ENCODE results near the gene CHL1. TPM values are rescaled to one million over a fixed set of nuclear protein-coding genes. Genes with fewer than 3 reads are reported as not detected.

Gene CHL1
- polyA plus RNA-seq, 4 donors, result 11.0 to 24.0 (median 17.4) TPM

DNA sequence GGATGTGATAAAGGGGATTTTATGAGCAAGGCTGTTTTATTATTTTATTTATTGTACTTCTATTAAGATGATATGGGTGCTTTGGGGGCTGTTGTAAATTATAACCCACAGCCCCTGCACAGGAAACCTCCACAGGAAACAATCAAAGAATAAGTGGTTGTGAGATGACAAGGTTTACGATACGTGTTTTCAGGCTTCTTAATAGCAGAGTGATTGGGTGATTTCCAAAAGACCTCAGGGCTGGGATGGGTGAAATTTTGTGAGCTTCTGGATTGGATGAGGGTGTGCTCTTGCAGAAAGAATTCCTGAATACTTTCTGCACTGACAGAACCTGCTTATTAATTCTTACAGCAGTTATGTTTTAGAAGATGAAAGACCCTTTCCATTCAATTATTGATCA is 21.4 kb downstream of the CHL1 start:
- DNase-seq (ENCODE audit: low read depth in 4 of 4, low spot score in 3 of 4), result no peak

DNA sequence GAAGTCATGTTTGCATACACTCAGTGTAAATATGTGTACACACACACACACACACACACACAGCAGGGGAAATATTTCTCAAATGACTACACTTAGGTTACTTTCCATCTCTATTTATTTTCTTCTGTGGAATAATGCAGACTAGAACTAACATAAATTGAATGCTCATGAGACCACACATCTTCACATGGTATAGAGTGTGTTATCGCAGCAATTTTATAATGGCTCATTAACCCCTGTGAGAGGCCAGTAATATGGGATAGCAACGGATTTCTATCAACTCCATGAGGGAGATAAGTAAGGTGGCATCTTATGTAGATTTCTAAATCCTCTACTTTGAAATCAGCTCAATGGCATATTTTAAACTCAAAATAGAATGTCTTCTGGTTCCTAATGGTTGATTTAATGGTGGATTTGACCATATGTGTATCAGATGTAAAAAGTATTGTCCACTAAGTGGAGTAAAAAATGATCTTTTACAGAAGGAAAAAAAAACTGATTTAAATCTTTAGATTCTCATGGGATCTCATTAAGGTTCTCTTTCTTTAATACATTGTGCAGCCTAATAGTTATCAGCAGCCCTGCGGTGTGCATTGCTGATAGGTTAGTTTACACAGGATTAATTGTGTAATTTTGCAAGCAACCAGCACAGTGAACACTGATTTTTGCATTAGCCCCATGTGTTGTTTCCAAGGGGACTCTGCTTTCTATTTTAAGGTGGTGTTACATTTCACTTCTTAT is 32.0 kb downstream of the CHL1 start:
- DNase-seq (ENCODE audit: low read depth in 4 of 4, low spot score in 3 of 4), result no peak

DNA sequence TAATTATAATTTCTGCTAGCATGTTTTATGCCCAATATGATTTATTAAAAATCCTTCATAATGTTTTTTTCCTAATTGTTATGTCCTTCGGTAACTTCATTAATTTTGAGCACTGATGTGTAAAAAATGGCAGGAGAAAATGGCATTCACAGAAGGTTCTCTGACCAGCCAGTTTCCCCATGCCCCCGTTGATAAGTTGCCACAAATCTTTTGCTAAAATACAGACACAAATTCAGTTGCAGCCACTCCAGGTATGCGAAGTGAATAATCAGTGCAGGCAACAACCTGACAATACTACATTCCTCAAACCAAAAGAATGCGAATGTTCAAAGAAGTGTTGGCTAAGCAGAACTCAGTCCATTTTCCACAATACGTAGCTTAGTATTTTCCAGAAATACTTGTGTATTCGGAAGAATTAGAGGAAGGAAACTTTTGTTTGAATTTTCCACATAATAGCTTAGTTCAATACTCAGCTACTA is 32.7 kb downstream of the CHL1 start:
- no peak for DNase-seq (ENCODE audit: low read depth in 4 of 4, low spot score in 3 of 4)

DNA sequence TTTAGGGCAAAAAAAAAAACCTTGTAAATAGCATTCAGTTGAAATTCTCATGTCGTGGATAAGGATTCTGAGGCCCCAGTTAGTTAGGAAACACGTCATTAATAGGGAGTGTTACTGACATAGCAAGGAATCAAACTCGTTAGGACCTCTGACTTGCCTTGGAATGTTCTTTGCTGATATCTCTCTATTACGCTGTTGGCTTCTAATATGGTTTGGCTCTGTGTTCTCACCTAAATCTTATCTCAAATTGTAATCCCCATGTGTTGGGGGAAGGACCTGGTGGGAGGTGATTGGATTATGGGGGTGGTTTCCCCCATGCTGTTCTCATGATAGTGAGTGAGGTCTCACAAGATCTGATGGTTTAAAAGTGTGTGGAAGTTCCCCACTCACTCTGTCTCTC is 40.3 kb downstream of the CHL1 start:
- no peak for DNase-seq (ENCODE audit: low read depth in 4 of 4, low spot score in 3 of 4)

DNA sequence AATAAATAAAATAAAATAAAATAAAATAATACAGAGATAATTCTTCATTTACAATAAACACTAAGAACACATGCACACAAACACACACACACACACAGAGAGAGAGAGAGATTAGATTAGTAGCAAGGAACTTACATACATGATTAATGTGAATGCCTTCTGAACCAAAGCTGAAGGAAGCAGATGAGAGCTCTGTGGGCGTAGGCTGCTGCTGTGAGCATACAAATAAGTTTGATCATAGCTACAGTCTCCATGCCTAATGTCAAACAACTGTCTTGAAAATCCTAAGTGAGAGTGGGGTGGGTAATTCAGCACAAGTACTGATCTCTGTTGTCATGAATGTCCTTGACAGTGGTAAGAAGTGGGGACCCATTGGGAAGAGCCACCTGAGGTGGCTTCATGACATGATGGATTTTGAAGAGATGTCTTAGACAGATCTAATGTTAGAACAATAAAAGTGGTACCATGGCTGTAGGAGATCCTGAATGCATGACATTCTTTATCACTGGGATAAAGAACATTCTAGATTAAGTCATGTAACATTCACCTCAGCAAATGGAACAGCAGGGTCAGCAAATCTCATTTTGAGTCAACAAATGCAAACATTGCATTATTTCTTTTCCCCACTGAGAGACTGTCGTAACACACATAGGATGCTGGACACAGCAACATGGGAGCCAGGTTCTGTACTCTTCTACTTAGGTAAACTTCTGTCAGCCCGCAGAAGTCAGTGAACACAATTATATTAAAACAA is 46.2 kb downstream of the CHL1 start:
- DNase-seq (ENCODE audit: low read depth in 4 of 4, low spot score in 3 of 4), result no peak

DNA sequence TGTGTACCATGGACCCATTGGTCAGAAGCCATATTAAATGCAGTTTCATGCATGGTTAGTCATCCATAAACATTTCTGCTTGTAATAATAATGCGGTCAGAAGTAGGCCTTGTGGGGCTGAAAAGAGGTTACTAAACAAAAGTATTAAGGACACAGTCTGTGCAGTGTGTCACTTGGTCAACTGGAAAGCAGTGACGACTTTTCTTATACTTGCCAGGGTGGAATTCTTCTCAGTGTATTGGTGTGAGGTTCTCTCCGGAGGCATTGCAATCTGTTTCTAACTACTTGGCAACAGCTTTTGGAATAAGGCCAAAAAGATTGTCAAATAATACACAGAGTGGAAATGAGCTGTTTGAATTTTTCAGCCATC is 46.8 kb downstream of the CHL1 start:
- DNase-seq (ENCODE audit: low read depth in 4 of 4, low spot score in 3 of 4), result peak in 1 of 4 donors; percentile 5

DNA sequence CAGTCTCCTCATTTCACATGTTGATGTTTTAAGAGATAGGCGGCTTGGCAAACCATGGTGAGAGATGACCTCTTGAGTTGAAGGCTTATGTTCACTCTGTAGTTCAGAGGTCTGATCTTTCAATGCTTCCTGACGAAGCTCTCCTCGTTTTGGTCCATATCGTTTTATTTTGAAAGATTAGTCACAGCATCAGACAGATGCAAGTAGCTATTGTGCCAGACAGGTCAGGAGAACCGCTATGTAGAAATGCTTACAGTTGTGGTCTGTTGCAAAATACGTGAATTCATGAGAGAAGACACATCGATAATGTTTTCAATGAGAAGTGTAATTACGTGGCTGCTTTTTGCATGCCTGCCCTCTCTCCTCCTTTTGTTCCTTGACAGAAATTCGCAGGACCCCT is 47.5 kb downstream of the CHL1 start:
- no peak for DNase-seq (ENCODE audit: low read depth in 4 of 4, low spot score in 3 of 4)

DNA sequence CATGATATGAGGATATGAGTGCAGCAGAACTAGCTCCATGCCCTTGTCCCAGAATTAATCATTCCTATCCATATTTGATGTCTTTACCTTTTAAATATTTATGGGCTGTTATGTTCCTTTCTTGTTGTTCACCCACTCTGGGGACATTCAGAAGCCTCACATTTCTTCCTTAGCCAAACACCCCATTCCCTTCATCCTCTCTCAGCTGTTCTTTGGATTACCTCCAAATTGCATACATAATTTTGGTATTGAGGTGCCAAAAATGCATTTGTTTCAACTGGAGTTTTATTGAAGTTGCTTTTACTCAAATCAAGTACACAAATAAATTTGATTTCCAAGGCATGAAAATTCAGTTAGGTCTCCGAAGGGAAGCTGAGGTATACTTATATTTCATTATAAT is 51.4 kb downstream of the CHL1 start:
- DNase-seq (ENCODE audit: low read depth in 4 of 4, low spot score in 3 of 4), result no peak

DNA sequence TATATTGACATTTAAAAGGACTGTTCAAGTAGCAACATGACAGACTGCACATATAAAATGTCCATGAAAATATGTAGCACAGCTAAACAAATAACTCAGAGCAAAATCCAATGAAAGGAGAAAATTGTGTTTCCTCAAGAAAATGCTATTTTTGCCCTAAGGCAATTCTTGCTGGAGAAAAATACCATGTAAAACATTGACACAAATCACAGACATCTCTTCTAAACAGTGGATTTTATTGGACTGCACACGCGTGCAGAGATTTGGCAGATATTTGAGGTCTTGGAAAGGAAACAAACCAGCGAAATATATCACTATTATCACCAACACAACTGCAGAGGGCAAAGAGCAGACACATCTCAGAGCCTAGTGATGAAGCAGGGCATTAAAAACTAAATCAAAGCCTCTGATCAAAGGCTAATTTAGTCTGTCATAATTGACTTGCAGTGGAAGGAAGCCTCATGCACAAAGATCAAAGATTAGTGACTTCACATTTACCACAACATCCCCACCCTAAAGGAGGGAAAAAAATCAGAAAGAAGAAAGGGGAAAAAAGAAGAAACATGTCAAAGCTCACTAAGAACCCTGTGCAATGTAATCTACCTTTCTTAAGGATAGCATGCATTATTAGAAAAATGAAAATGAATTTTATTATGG is 52.4 kb downstream of the CHL1 start:
- no peak for DNase-seq (ENCODE audit: low read depth in 4 of 4, low spot score in 3 of 4)

DNA sequence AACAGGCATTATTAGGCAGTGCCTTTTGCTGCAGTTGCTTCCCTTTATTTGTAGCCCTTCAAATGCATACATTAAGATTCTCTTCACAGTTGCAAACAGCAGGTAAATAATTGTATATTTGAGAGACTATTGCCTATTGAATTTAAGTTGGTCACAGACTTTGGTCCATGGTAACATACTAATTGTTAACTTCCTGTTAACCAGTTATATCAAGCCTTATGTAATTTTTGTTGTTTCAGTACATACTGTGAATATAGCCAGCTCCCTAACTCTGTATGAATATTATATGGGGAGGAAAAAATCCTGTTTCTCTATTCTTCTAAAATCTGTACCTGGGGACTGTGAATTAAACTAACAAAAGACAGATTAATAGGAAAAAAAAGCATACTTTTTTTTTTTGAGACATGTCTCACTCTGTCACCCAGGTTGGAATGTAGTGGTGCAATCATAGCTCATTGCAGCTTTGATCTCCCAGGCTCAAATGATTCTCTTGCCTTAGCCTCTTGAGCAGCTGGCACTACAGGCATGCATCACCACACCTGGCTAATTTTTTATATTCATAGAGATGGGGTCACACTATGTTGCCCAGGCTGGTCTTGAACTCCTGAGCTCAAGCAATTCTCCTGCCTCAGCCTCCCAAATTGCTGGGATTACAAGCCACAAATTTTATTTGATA is 53.2 kb downstream of the CHL1 start:
- DNase-seq (ENCODE audit: low read depth in 4 of 4, low spot score in 3 of 4), result no peak

DNA sequence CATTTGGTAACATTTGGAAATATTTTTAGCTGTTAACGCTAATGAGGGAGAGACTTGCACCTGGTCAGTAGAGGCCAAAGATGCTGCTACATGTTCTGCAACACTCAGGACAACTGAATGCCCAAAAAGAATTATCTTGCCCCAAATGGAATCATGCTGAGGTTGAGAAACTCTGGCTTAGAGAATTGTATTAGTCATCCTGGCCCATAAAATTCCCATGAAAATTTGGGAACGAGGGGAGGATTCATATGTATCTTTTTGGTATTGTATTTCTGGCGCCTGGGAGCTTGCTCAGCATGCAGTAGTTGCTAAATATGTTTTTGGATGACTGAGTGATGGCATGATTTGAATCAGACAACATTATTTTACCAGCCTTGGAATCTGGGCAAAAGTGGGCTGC is 59.9 kb downstream of the CHL1 start:
- no peak for DNase-seq (ENCODE audit: low read depth in 4 of 4, low spot score in 3 of 4)

DNA sequence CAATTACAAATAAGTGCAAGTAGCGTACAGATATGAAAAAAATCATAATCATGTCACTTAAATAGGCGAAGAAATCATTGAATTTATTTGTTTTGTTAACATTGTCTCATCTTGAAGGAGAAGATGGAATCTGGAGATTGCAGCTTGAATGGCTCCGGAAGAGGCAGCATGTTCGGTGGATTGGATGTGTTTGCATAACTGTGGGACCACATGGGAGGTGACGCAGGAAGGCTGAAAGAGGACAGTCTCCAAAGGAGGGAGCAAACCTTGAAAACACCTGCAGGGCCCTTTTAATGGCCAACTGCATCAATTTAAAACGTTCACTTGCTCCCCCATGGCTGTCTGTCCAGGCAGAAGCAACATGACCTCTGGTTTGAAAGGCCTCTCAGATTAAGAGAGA is 61.3 kb downstream of the CHL1 start:
- DNase-seq (ENCODE audit: low read depth in 4 of 4, low spot score in 3 of 4), result no peak

DNA sequence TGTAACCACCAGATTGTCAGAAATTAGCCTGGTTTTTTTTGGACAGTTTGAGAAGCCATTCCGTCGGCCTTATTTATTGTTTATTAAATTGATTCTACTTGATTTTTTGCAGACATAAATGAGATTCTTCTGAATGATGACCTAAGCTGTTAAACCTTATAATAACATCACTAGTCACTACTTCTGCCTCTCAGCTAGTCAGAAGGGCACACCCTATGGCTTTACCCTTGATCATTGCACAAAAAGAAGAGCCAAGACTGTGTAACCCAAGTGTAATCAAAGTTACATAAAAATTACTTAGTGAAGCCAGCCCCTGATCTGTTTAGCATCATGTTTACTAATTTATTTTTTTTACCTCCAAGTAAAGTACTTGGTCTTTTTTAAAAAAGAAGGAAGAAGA is 64.3 kb downstream of the CHL1 start:
- DNase-seq (ENCODE audit: low read depth in 4 of 4, low spot score in 3 of 4), result no peak

DNA sequence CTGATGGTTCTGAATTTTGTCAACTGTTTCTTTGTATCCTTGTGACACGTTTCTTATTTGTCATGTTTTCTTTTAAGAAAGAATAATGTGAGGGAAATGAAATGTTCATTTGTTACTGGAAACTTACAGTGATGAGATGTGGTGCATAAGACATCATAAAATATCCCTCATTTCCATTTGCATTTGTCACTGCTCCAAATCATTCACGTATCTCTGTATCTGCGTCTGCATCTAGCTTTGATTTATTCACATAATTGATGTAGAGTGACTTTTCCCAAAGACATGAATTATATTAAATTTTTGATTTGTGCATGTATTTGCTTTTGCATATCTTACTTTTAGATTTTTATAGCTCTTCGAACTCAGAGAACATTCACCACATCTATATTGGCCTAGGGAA is 66.8 kb downstream of the CHL1 start:
- no peak for DNase-seq (ENCODE audit: low read depth in 4 of 4, low spot score in 3 of 4)

DNA sequence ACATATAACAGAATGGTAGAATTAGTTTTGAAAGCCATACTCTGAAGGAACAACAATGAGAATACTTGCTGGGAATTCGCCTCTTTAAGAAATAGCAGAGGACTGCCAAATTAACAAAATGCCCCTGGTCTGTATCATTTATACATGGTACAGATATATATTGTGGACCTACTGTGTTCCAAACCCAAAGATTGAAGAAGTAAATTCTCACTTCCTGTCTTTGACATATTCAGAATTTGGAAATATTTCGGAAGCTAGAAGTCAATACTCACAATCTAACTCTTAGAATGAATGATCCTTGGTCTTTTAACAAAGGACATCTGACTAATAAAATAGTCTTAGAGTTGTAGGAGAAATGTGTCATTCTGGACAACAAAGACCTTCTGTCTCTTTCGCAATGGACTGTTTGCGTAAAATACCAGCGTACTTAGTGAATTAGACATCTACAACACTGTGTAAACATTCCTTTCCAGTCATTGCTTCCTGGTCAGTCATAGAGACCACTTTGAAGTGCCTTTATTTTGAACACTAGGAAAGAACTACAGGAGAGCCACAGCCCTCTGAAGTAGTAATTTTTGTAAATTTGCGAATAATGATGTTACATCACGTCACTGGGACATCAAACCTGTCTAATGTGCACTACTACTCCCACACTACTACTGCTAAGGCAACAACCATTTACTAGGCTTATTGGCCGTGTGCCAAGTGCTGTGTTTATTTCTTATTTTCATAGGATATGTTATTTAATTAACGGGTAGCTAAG is 68.0 kb downstream of the CHL1 start:
- no peak for DNase-seq (ENCODE audit: low read depth in 4 of 4, low spot score in 3 of 4)

DNA sequence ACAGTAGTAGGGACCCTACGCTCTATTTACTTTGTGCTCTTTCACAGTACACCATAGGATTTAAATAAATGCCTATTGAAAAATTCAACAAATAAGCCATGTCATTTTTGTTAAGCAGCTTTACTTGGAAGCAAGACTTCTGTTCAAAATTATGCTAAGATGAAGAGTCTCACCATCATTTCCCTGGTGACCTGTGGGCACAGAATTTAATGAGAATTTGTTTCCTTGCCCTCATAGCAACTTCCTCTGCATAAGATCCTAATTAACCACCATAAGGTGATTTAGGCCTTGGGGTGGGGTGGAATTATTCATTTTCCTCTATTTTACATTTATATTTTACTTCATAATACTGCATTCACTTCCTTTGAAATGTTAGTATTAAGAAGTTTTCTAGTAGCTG is 70.5 kb downstream of the CHL1 start:
- DNase-seq (ENCODE audit: low read depth in 4 of 4, low spot score in 3 of 4), result no peak

DNA sequence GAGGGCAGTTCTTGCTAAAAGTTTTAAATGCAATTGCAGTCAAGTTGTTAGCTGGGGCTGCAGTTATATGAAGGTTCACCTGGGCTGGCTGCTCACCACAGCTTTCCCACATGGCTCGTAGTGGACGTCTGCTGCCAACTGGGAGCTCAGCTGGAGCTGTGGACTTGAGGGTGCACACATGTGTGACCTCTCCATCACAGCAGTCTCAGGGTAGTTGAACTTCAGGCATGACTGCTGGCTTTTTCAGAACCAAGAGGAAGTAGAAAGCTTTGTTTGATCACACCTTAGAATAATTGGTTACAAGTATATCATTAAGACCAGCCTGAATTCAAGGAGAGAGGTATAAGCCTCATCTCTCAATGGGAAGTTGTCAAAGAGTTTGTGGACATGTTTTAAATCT is 74.1 kb downstream of the CHL1 start:
- no peak for DNase-seq (ENCODE audit: low read depth in 4 of 4, low spot score in 3 of 4)

DNA sequence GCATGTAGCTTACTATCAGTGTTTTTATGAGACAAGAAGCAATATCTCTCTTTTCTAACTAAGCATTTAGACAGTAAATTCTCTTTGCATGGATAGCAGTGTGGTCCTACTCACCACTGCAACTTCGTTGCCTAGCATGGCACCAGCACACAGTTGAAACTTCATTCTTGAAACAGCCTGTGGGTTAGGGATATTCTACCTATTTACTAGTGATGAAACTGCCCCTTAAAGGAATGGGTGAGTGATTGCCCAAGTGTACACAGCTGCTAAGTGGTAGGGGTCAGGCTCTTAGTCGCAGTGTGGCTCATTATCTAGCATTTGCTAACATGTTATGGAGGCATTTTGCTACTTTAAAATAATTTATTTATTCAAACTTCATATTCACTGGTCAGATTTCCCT is 78.4 kb downstream of the CHL1 start:
- no peak for DNase-seq (ENCODE audit: low read depth in 4 of 4, low spot score in 3 of 4)

DNA sequence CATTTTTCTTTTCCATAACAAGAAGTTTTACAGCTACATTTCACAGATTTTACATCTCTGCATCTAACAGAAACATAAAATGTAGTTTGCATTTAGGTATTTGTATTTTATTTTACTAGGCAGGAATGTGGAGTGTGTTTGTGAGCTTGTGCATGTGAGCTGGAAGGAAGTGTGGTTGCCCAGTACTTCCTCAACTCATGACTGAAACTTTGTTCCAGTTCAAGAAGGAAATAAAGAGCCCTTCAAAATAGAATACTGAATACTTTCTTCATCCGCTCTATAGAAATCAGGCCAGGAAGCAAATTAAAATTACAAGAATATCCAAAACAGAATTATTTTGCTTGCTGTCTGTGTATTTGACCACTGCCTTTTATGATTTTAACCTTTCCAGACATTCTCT is 81.3 kb downstream of the CHL1 start:
- no peak for DNase-seq (ENCODE audit: low read depth in 4 of 4, low spot score in 3 of 4)

DNA sequence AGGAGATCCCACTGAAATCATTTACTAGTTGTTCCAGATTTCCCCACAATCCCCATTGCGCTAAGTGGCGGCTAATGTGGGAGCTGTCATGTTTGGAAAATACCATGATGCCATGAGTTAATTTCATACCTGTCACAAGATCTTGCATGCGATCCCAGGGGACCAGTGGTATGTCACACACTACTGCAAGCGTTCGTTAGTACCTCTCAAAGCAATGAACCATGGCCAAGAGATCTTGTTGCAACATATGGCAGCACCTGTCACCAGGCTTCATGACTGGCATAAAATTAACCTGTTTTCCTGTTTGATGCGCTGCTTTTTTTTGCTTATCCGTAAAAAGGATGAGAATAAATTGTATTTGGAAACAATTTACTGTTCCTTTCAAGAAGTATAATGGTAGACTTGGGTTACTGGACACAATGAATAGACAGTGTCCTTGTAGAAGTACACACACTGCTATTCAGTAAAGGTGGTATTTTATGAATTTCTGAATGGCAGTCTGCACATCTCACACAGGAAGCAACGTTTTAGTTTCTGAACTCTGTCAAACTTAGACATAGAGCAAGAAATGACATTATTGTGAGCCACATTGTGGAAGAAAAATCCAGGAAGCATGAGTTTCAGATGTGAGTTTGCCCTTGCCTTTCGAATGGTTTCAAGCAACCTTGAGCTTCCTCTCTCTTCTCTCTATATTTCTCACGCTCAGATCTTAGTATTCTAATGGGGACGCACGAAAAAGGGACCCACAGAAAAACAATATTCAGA is 81.9 kb downstream of the CHL1 start:
- no peak for DNase-seq (ENCODE audit: low read depth in 4 of 4, low spot score in 3 of 4)

Data from left renal pelvis (tissue), 4 donors.